Transverse colon (tissue), 4 donors: ENCODE results near the gene PPP1R1B. TPM values are rescaled to one million over a fixed set of nuclear protein-coding genes. Genes with fewer than 3 reads are reported as not detected.
A peak's percentile ranks its signal among the peaks of the same experiment; 100 is the strongest.

Experiments
- DNase-seq: peaks from one replicate; pipeline ENCODE4 v3.0.0-alpha.2; 2019
- H3K27ac ChIP-seq, 4 donors: fragments of 200-600 bp; sonication (generic); 2 replicates each; pipeline ENCODE4 v1.5.1; 2016 to 2018; ENCODE audit warnings: inconsistent platforms in 4 of 4
- H3K27me3 ChIP-seq: fragments of 200-600 bp; sonication (generic); 2 replicates; pipeline ENCODE4 v1.5.1; 2017; ENCODE audit warnings: inconsistent platforms
- H3K36me3 ChIP-seq, 4 donors: fragments of 200-600 bp; sonication (generic); 2 replicates each; pipeline ENCODE4 v1.5.1; 2017 to 2019; ENCODE audit warnings: inconsistent platforms in 4 of 4
- H3K4me1 ChIP-seq, 4 donors: fragments of 200-600 bp; sonication (generic); 2 replicates each; pipeline ENCODE4 v1.5.1; 2017 to 2020; ENCODE audit warnings: inconsistent platforms in 4 of 4
- H3K4me3 ChIP-seq, 4 donors: fragments of 200-600 bp; sonication (generic); 1 replicate in 1 of 4; 2 replicates in 3 of 4; pipeline versions ENCODE4 v1.5.1 to v1.6.1; 2017 to 2019; ENCODE audit warnings: inconsistent platforms in 4 of 4
- H3K9me3 ChIP-seq, 2 donors: fragments of 200-600 bp; sonication (generic); 2 replicates each; pipeline ENCODE4 v1.5.1; 2017 to 2019; ENCODE audit warnings: inconsistent platforms in 2 of 2
- EP300 ChIP-seq: sonication (generic); formaldehyde crosslinking; IDR thresholded peaks from one replicate; pipeline ENCODE4 v1.6.1; 2017; ENCODE audit warnings: antibody characterized with exemption, low read depth
- POLR2A ChIP-seq: fragments of 450-650 bp; IDR thresholded peaks from one replicate; pipeline ENCODE4 v1.6.1; 2016; ENCODE audit warnings: antibody characterized with exemption, mild to moderate bottlenecking, moderate library complexity
- POLR2AphosphoS5 ChIP-seq, 3 donors: sonication (generic); formaldehyde crosslinking; IDR thresholded peaks; one replicate each; pipeline ENCODE4 v1.6.1; 2016; ENCODE audit warnings: antibody characterized with exemption in 3 of 3
- WGBS, 2 donors: methylation state at CpG; one replicate each; pipeline ENCODE4 v1.1.5; 2018; ENCODE audit warnings: low coverage in 1 of 2; 5-methylcytosine and 5-hydroxymethylcytosine counted together
- in situ Hi-C, 4 donors: fragments of 200-750 bp; cut with MboI; loops; one replicate each; pipeline versions ENCODE4 v1.15.0 to v1.15.1; 2017; ENCODE audit warnings: low sequenced_read_pairs in 3 of 4, low pct_ligation_motif_present in 1 of 4, low pct_unique_long_range_greater_than_20kb in 1 of 4
- intact Hi-C: fragments of 100-400 bp; cut with DNase I; formaldehyde crosslinking; loops from one replicate; pipeline ENCODE4 v1.15.1; 2023; ENCODE audit warnings: low total_unique reads
- total RNA-seq, 4 donors: library from RNA; depleted of rRNA; stranded (reverse); fragments of >200 nt; gene quantifications; one replicate each; pipeline ENCODE4 v1.1.0, GENCODE V29; 2016
- TF ChIP-seq, protein P1 (sequence below), 5 experiments: fragments of 200-600 bp in 3 of 5; fragments of 450-650 bp in 2 of 5; sonication (generic) in 3 of 5; IDR thresholded peaks; 1 replicate in 2 of 5; 2 replicates in 3 of 5; pipeline ENCODE4 v1.5.1; 2016 to 2017; ENCODE audit warnings: antibody characterized with exemption in 5 of 5, inconsistent platforms in 3 of 5, mild to moderate bottlenecking in 2 of 5, moderate library complexity in 1 of 5

PPP1R1B gene
- total RNA-seq, 4 donors from 2014 or later, result 125 to 509 (median 223) TPM

DNA sequence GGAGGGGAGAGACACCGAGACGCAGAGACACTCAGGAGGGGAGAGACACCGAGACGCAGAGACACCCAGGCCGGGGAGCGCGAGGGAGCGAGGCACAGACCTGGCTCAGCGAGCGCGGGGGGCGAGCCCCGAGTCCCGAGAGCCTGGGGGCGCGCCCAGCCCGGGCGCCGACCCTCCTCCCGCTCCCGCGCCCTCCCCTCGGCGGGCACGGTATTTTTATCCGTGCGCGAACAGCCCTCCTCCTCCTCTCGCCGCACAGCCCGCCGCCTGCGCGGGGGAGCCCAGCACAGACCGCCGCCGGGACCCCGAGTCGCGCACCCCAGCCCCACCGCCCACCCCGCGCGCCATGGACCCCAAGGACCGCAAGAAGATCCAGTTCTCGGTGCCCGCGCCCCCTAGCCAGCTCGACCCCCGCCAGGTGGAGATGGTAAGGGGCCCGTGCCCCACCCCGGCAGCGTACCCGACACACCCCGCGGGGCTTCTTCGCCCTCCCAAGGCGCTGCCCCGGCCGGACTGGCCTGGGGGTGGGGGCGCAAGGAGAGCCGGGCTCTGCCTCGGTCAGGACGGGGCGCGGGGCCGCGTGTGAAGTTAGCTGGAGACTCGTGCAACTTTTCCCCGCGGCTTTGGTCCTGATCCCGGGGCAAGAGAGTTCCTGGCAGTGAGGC lies 427 bp downstream of the PPP1R1B start:
- no peak for DNase-seq
- Histone ChIP-seq H3K27me3 (peaks cover 49% of the 10 kb centered on the region), H3K27ac (peak overlapping the region; percentile 90 to 93 (median 91)), H3K4me1 (peaks cover 17 to 70% (median 53%) of the 10 kb centered on the region in 4 donors), H3K9me3 (no peaks in the 10 kb centered on the region), H3K4me3 (peak overlapping the region; percentile 18 to 60 (median 53)), H3K36me3 (no peaks in the 10 kb centered on the region)
- WGBS, 2 donors, result 4% methylated on average over 64 of the region's 72 CpGs; no CpG with 5 or more reads in 1 of the 2 donors
- TF ChIP-seq POLR2A (peak; percentile 17), POLR2AphosphoS5 (IDR thresholded peaks at IDR 0.05) (no peak), EP300 (no peak)
- TF ChIP-seq, protein P1, sequence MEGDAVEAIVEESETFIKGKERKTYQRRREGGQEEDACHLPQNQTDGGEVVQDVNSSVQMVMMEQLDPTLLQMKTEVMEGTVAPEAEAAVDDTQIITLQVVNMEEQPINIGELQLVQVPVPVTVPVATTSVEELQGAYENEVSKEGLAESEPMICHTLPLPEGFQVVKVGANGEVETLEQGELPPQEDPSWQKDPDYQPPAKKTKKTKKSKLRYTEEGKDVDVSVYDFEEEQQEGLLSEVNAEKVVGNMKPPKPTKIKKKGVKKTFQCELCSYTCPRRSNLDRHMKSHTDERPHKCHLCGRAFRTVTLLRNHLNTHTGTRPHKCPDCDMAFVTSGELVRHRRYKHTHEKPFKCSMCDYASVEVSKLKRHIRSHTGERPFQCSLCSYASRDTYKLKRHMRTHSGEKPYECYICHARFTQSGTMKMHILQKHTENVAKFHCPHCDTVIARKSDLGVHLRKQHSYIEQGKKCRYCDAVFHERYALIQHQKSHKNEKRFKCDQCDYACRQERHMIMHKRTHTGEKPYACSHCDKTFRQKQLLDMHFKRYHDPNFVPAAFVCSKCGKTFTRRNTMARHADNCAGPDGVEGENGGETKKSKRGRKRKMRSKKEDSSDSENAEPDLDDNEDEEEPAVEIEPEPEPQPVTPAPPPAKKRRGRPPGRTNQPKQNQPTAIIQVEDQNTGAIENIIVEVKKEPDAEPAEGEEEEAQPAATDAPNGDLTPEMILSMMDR (IDR thresholded peaks at IDR 0.05), result no peak
- intact Hi-C loops, result no loop called here
- in situ Hi-C loops, result loop anchor here in 3 of 4 donors (10.0 to 25.0 kb wide), 3 partner anchors 110 to 128 kb away; partner anchors contain the start of genes GRB7 (in 1 of the 3) and MIEN1 (in 1 of the 3)

DNA sequence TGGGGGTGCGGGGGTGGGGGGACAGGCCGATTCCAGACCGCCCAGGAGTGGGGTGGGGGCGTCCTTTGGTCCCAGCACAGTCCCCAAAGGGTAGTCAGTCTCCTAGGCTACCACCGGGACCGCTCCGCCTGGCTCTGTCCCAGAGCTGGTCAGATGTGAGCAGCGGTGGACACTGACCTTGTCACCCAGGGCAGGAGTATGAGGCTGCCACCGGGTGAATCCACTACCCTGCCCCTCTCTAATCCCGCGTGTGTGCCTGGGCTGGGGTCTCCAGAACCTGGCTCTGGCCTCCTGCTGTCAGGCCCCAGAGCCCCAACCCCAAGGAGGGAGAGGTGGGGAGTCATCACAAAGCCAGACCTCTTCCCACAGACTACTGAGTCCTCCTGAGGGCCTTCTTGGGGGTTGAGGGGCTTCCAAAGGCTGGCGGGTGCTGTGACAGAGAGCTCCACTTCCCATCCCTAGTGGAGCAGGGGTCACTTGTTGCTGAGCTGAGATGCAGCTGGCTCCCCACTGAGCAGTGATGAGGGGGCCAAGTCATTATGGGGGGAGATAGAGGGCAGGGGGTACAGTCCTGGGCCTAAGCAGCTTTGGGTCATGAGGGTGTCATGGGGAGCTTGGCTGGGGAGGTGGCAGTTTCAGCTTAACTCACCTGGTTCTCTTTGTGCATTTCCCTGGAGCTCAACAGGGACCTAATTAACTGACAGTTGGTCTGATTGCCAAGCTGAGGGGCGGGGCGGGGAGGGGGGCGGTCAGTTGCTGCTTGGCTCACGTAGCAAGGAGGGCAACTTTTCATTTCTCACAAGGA lies 1.2 kb downstream of the PPP1R1B start:
- DNase-seq, result peak; percentile 73
- intact Hi-C loops (no loop called here), in situ Hi-C loops (loop anchor here in 3 of 4 donors (10.0 to 25.0 kb wide), 3 partner anchors 109 to 127 kb away; partner anchors contain the start of genes GRB7 (in 1 of the 3) and MIEN1 (in 1 of the 3))
- WGBS, 2 donors, result 41% methylated on average over 11 of the region's 16 CpGs; no CpG with 5 or more reads in 1 of the 2 donors
- TF ChIP-seq POLR2A (peak; percentile 85), EP300 (no peak), POLR2AphosphoS5 (IDR thresholded peaks at IDR 0.05) (peak; percentile 61 to 85 (median 62))
- H3K36me3 ChIP-seq, result no peaks in the 10 kb centered on the region
- H3K27me3 ChIP-seq, result peaks cover 49% of the 10 kb centered on the region
- no peaks in the 10 kb centered on the region for H3K9me3 ChIP-seq
- H3K4me1 ChIP-seq, result peaks cover 17 to 72% (median 53%) of the 10 kb centered on the region in 4 donors
- H3K4me3 ChIP-seq, result peak overlapping the region; percentile 18 to 60 (median 53)
- H3K27ac ChIP-seq, result peak overlapping the region; percentile 90 to 93 (median 91)

DNA sequence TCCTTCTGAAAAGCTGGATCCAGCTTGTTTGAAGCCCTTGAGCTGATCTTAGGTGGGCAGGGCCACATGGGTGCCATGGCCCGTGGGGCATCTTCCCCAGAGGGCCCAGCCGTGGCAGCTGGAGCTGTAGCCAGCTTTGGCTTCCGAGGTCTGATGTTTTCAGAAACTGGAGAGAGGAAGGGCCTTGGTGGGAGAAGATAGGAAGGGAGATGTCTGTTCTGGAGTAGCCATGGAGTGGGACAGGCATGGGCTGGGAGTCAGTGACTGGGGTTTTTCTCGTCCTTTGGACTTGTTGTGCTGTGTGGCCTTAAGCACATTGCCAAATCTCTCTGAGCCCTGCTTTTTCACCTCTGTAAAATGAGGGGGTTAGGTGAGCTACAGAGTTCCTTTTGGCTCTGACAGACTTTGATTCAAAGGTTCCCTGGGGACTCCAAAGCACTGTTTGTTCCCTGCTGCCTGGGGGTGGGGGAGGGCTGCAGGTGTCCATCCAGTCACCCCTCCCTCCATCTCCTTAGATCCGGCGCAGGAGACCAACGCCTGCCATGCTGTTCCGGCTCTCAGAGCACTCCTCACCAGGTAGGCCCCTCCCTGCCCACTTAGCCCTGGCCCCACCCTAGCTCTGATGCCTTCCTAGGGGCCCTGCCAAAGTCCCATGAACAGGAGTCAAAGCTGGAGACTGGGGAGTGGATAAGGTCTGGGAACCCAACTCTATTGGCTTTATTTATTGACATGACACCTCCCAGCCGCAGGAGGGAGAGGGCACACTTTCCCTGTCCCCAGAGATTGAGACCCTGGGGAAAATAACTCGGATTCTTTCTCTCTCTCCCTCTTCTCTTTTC lies 2.1 kb downstream of the PPP1R1B start:
- intact Hi-C loops, result no loop called here
- WGBS, 2 donors, result 20 to 36% methylated on average over 1 to 10 of the region's 10 CpGs
- peaks cover 19 to 72% (median 55%) of the 10 kb centered on the region in 4 donors for H3K4me1 ChIP-seq
- H3K27ac ChIP-seq, result peak overlapping the region; percentile 90 to 93 (median 91)
- peak; percentile 65 for TF ChIP-seq POLR2A
- TF ChIP-seq POLR2AphosphoS5 (IDR thresholded peaks at IDR 0.05), result peak; percentile 57 to 65 (median 60)
- TF ChIP-seq EP300, result peak; percentile 7
- TF ChIP-seq, protein P1 (IDR thresholded peaks at IDR 0.05), result peak in 1 of 5 experiments; percentile 38
- H3K4me3 ChIP-seq, result peak overlapping the region in 3 of 4 donors; percentile 10 to 60 (median 59)
- DNase-seq, result peak; percentile 89
- H3K36me3 ChIP-seq, result no peaks in the 10 kb centered on the region
- in situ Hi-C loops, result loop anchor here in 3 of 4 donors (10.0 to 25.0 kb wide), 3 partner anchors 108 to 126 kb away; partner anchors contain the start of genes GRB7 (in 1 of the 3) and MIEN1 (in 1 of the 3)
- H3K27me3 ChIP-seq, result peaks cover 49% of the 10 kb centered on the region
- no peaks in the 10 kb centered on the region for H3K9me3 ChIP-seq

DNA sequence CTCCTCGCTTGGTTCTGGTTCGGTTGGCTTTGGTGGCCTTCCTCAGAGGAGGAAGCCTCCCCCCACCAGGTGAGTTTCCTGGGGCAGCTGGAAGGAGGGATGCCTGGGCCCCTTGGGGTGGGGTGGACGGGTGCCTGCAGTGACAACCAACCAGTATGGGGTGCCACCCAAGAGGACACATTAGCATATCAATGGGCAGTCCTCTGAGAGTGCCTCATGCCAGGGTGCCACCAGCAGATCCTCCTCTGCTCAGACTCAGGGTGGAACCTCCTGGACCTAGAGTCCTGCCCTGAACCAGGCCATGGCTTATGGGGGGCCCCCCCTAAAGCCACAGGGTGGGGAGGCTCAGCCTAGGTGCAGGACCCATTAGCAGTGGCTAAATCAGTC lies 2.7 kb downstream of the PPP1R1B start:
- peaks cover 49% of the 10 kb centered on the region for H3K27me3 ChIP-seq
- no peaks in the 10 kb centered on the region for H3K9me3 ChIP-seq
- WGBS, 2 donors, result 42% methylated on average over 3 of the region's 3 CpGs; no CpG with 5 or more reads in 1 of the 2 donors
- in situ Hi-C loops (loop anchor here in 3 of 4 donors (10.0 to 25.0 kb wide), 3 partner anchors 108 to 125 kb away; partner anchors contain the start of genes GRB7 (in 1 of the 3) and MIEN1 (in 1 of the 3)), intact Hi-C loops (no loop called here)
- TF ChIP-seq, protein P1 (IDR thresholded peaks at IDR 0.05), result peak in 1 of 5 experiments; percentile 2
- TF ChIP-seq EP300 (no peak), POLR2A (peak; percentile 87), POLR2AphosphoS5 (IDR thresholded peaks at IDR 0.05) (peak; percentile 22 to 84 (median 67))
- H3K27ac ChIP-seq, result peak overlapping the region; percentile 90 to 93 (median 91)
- H3K4me1 ChIP-seq, result peaks cover 23 to 74% (median 57%) of the 10 kb centered on the region in 4 donors
- H3K4me3 ChIP-seq, result peak overlapping the region in 3 of 4 donors; percentile 3 to 59 (median 35)
- H3K36me3 ChIP-seq, result no peaks in the 10 kb centered on the region
- DNase-seq, result peak; percentile 80
